ENCODE data around the gene SSC5D.

SSC5D gene

DNA sequence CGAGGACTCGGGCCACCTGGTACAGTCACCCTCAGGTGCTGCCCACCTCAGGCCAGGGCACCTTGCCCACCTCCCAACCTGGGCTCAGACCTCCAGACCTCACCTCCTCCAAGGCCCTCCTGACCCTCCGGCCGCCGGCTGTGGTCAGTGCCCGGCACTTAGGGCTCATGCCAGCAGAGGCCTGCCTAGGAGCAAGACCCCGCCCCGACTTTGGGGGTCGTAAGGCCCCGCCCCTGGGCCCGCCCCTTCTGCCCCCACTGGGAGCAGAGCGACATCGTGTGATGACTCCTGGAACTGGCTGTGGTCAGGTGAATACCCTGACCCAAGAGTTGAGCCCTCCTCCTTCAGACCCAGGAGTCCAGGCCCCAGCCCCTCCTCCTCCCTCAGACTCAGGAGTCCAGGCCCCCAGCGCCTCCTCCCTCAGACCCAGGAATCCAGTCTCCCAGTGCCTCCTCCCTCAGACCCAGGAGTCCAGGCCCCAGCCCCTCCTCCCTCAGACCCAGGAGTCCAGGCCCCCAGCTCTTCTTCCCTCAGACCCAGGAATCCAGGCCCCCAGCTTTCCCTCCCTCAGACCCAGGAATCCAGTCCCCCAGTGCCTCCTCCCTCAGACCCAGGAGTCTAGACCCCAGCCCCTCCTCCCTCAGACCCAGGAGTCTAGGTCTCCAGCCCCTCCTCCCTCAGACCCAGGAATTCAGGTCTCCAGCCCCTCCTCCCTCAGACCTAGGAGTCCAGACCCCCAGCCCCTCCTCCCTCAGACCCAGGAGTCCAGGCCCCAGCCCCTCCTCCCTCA, 48.9 kb downstream of the SSC5D start, which contains the start of gene SBK2:
Gene SBK2 (minus strand): TSS at position 183 of the 790 bp plus-strand sequence. CDS start 839 bp downstream, outside the sequence.
- DNase-seq (ENCODE audit: low read depth) = no peak

DNA sequence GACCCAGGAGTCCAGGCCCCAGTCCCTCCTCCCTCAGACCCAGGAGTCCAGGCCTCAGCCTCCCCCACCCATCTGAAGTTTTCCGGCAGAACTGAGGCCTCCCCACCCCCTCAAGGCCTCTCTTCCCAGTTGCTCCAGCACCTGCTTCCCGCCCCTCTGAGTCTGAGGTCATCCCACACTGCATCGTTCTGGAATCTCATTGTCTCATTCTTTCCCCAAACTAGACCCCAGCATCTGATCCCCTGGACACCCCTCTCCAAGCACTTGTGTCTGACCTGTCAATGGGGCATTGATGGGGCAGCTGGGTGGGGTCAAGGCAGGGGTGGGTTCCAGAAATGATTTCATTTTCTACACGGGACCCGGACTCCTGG, 49.5 kb downstream of the SSC5D start:
- DNase-seq (ENCODE audit: low read depth) = no peak

DNA sequence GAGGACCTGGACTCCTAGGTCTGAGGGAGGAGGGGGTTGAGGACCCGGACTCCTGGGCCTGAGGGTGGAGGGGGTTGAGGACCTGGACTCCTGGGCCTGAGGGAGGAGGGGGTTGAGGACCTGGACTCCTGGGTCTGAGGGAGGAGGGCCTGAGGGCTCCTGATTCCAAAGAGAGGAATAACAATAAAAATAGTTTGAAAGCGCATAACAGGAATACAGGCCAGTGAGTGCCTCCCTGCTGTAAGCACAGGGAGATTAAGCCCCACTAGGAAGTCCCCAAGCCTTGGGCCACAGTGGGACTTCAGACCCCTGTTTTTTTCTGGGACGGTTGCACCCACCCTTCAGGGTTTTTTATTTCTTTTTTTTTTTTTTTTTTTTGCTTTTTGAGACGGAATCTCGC, 49.9 kb downstream of the SSC5D start:
- DNase-seq (ENCODE audit: low read depth) = no peak

DNA sequence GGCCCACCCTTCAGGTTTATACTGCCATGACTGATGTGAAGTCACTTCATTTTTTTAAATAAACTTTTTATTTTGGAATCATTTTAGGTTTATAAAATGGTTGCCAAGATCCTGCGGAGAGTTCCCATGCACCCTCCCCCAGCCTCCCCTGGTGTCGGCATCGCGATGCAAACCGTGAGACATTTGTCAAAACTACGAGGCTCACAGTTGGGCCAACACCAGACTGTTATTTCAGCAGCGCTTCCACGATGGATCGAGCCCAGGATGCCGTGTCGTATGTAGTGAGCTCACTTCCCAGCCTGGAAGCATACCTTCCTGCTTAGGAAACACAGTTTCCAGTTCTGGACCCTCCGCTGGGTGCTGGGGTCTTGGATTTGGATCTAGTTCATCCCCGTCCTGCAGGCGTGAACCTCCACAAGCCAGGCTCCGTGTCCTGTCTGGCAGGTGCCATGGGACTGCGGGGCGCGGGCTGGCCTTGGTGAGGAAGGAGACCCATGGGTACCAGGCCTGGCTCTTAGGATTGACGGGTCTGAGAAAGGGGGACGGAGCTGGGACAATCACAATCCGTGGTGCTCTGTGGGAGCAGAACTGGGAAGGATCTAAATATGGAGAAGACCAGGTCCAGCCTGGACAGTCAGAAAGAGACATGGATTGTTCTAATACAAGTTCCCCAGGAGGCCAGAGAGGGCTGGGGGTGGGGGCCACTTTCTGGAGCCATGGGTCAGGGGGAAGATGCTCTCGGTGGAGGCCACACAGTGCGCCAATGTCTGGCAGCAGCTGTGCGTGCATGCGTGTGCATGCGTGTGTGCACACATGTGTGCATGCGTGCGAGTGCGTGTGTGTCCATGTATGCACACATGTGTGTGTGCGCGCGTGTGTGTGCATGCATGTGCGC, 51.1 kb downstream of the SSC5D start:
- no peak for DNase-seq (ENCODE audit: low read depth)

DNA sequence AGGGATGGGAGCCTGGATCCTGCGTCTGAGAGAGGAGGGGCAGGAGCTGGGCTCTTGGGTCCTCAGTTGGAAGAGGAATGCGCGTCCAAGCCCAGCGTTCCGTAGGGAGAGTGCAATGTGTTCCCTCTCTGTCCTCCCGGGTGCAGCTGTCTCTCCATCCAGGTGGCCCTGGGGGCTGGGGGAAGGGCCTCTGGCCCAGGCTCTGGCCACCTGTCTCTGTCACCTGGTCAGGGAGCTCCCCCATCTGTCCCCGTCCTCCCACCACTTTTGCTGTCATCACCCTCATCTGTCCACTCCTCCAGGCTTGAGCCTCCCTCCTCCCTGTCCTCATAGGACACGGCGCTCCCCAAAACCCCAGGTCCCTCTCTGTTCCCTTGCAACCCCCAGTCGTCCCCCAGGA, 52.4 kb downstream of the SSC5D start:
- no peak for DNase-seq (ENCODE audit: low read depth)

DNA sequence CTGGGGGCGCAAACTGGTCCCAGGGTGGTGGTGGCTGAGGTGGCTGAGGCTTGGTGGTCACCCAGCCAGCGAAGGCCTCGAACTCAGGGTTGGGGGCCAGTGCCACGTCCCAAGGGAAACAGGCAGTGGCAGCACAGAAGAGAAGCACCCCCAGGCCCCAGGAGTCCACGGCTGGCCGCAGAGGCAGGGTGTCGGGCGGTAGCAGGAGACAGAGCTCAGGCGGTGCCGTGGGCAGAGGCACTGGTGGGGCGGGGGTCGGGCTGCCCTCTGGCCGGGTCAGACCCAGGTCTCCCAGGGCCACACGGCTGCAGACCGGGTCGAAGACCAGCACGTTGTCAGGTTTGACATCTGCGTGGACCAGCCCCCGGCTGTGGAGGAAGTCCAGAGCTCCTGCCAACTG, 52.9 kb downstream of the SSC5D start:
- no peak for DNase-seq (ENCODE audit: low read depth)

DNA sequence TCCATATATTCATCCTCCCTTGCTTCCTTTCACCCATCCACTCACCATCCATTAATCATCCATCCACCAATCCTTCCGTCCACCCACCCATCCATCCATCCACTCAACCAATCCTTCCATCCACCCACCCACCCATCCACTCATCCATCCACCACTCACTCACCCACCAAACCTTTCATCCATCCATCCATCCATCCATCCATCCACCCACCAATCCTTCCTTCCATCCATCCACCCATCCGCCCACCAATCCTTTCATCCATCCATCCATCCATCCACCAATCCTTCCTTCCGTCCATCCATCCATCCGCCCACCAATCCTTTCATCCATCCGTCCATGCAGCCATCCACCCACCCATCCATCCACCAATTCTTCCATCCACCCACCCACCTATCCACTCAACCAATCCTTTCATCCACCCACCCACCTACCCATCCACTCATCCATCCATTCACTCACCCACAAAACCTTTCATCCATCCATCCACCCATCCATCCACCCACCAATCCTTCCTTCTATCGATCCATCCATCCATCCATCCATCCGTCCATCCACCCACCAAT, 54.1 kb downstream of the SSC5D start:
- DNase-seq (ENCODE audit: low read depth) = no peak

DNA sequence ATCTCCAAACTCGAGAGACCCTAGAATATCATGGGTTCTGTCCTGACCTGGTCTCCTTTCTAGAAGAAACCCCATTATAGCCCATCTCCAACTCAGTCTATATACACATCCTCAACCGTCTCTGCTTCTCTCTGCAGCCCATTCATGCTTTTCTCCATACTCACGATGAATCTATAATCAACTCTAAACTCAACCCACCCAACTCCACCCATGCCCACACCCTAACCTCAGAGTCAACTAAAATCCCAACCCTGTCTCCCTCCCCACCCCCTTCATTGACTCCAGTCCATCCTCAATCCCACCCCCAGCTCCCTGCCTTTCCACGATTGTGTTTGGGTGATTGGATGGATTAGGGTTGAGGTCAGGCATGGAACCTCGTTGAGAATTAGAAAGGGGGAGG, 55.3 kb downstream of the SSC5D start:
- DNase-seq (ENCODE audit: low read depth) = no peak

DNA sequence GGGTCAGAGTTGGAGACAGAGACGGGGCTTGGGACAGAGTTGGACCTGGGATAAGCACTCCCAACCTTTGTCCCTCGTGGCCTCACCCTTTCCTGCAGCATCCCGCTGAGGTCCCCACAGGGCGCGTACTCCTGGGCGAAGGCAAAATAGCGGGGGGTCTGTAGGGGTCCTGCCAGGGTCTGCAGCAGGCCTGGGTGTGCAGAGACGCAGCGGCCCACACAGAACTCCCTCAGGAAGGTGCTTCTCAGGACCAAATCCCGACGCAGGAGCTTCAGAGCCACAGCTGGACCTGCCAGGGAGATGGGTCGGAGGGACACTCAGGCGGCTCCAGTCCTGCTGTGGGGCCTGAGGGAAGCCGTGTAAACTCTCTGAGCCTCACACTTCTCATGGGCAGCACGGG, 55.8 kb downstream of the SSC5D start:
- DNase-seq (ENCODE audit: low read depth) = no peak

DNA sequence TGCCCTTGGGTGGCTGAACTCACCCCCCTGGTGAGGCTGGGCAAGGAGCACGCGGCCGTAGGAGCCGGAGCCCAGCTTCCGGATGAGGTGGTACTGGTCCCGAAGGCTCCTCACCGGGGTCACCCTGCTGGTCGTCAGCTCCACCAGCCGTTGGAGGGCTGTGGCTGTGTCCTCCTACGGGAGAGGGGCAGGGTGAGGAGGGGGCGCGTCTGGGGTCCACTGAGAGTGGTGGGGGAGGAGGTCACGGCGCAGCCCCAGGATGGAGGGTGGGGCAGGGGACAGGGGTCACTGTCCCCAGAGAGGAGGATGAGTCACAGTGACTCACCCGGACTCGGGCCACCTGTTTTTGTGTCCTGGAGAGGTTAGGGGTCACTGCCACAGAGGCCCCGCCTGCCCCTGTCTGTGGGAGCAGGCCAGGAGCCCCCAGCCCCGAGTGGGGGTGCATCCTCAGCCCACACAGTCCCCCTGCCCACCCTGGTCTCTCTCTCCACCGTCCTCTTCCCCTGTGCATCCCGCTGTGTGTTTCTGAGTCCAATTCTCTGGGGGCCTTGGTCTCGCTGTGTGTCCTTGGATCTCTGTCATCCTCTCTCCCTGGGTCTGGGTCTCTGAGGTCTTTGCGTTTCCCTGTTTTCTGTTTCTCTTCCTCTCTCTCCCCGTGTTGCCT, 56.7 kb downstream of the SSC5D start:
- DNase-seq (ENCODE audit: low read depth) = no peak

DNA sequence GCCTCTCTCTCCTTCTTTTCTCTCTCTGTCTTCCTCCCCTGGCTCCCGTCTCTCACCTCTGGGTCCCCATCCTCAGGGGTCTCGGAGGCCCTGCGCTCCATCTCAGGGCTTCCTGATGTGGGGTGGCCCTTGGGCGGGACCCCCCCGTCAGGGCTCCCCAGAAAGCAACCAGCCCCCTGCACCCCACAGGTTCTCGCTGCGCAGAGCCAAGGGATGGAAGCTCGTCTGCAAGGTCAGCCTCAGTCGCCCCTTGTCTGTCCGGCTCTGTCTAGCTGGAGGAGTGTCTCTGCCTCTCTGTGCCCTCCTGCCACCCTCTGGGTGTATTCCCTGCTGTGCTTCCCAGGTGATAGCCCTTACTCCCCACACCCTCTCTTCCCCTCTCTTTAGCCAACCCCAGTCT, 57.2 kb downstream of the SSC5D start, which contains the start of gene SBK3:
Gene SBK3 (minus strand): TSS at position 101 of the 400 bp plus-strand sequence. CDS start 0 bp downstream, at position 101.
- DNase-seq (ENCODE audit: low read depth) = no peak

DNA sequence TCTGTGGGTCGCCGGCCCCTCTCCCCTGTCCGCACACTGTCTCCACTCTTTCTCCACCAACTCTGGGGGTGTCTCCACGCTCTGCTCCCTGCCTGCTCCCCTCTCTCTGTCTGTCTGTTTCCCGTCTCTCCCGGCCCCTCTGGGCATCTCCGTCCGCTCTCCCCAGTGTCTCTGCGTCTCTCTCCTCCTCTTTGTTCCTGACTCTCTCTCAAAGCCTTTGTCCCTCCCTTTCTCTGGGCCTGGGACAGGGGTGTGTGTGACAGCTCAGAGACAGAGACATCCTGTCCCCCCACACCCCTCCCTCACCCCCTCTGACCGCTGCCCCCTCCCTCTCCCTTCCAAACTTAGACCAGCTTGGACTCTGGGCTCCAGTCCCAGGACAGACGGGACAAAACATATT, 57.8 kb downstream of the SSC5D start:
- no peak for DNase-seq (ENCODE audit: low read depth)

DNA sequence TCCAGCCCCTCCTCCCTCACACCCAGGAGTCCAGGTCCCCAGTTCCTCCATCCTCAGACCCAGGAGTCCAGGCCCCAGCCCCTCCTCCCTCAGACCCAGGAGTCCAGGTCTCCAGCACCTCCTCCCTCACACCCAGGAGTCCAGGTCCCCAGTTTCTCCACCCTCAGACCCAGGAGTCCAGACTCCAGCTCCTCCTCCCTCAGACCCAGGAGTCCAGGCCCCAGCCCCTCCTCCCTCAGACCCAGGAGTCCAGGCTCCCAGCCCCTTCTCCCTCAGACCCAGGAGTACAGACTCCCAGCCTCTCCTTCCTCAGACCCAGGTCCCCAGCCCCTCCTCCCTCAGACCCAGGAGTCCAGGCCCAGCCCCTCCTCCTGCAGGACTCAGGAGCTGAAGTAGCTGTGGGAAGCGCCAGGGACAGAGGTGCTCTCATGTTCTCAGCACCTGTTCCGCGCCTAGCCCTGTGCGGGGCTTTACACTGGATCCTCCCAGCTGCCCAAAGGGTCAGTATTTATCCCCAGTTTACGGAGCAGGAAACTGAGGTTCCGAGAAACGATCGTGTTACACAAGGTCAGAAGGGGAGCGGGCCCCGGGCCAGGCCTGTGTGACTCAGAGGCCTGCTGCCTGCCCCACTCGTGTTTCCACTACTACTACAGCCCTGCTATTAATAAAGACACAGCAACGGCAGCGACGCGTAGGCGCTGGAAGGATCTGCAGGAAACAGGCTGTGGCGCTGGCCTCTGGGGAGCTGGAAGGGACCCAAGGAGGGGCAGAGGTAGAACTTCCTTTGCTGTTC, 58.8 kb downstream of the SSC5D start:
- DNase-seq (ENCODE audit: low read depth) = no peak

DNA sequence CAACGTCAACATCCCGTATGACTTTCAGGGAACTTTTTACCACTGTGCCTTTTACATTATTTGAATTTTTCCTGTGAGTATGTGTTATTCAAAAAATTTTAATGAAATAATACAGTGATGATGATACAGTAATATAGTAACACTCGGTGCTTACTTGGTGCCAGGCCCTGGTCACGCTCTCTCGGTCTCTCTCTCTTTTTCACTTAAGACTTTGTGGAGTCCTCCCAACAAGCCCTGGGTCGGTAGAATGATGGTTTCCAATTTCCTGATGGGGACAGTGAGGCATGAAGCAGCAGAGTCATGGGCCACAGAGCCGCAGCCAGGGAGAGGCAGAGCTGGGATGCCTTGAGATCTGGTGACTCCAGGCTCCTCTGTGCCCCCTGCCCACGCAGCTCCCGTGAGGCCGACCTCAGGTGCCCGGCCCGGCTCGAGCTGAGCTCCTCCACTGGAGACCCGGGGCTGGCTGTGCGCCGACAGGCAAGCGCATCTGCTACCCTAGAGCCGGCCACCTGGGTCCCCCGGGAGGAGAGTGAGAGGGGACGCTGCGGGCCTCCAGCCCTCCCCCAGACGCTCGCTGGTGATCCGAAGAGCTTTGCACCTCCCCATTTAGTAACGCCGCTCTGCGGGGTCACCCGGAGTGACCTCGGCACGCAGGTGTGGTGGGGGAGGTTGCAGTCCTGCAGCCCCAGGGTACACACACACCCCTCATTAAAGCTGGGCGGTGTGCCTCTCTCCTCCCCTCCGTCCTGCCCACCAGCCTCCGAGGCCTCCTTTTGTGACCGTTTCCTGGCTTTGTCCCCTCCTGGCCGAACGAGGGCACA, 61.5 kb downstream of the SSC5D start:
- no peak for DNase-seq (ENCODE audit: low read depth)

DNA sequence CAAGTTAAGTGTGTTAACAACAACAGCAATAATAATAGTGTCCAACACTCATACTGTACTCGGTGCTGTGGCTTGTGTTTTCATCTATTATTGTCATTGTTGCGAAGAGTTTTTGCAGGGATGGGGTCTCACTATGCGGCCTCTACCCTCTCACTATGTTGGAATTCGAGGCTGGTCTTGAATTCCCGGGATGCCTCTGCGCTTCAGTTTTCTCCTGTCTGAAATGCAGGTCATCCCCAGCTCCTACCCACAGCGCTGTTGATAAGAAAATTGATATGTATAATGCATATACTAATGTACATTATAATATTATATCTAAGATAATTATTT, 62.0 kb downstream of the SSC5D start:
- DNase-seq (ENCODE audit: low read depth) = no peak

DNA sequence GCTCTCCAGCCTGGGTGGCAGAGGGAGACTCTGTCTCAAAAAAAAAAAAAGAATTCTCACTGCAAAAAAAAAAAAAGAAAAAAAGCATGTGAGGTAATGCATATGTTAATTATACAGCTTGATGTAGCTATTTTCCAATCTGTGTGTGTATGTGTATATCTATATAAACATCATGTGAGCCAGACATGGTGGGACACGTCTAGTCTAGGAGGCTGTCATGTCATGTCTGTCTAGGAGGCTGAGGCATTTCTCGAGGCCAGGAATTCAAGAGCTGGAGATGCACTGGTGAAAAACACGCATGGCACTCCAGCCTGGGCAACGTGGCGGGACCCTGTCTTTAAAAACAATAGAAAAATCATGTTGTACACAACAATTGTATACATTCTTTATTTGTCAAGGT, 64.0 kb downstream of the SSC5D start:
- DNase-seq (ENCODE audit: low read depth) = no peak

DNA sequence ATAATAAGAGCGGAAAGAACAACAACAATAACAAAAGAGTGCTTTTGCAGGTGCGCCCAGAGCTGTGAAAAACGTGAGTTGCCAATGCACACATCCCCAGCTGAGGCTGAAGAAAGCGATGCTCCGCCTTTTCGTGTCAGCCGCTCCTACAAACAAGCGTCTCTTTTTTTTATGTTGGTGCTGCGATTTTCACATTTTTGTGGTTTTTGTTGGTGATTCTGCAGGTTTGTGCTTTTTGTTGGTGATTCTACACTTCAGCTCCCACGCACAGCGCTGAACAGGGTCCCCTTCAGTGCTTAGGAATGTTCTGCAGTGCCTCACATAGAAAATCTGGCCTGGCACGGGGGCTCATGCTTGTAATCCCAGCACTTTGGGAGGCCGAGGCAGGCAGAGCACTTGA, 64.4 kb downstream of the SSC5D start:
- no peak for DNase-seq (ENCODE audit: low read depth)

DNA sequence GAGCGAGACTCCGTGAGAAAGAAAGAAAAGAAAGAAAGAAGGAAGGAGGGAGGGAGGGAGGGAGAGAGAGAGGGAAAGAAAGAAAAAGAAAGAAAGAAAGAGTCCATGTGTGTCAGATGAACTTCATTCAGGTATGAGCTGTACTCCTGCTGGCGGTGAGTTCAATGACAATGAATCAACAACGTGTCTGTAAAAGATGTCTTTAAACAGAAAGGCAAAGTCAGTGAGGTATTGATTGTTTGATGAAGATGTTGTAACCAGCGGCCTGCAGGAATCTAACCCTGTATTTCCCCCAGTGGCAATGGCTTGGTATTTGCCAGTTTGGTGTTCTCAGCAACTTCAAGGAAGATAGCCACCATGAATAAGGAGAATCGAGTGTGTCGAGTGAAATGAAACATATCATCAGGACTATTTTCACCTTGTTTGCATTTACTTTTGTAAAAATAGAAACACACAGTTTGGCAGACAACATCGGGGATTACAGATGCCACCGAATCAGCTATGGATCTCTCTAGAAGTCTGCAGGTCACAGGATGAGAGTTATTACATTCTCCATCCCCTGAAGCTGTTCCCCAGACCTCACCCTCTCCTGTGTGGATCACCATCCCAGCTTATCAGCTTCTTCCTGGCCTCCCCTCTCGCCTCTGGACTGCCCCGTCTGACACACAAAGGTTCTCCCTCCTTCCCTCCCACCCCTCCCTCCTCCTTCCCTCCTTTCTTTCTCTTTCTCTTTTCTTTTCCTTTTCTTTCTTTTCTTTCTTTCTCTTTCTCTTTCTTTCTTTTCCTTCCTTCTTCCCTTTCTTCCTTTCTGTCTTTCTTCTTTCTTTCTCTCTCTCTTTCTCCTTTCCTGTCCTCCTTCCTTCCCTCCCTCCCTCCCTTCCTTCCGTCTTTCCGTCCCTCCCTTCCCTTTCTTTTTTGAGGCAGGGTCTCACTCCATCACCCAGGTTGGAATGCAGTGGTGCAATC, 65.3 kb downstream of the SSC5D start:
- no peak for DNase-seq (ENCODE audit: low read depth)

DNA sequence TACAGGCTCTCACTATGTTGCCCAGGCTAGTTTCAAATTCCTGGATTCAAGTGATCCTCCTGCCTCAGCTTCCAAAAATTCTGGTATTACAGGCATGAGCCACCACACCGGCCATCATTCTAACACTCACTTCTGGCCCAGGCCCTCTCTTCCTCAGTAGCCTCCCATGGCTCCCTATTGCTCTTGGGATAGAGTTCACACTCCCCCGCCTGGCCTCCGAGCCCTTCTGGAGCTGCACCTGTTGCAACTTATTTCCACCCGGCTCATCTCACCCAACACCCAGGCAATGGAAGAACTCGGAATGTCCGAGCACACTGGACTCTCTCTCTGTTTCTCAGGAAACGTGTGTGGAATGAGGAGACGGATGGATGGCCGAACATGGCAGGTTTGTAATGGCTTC, 66.1 kb downstream of the SSC5D start:
- no peak for DNase-seq (ENCODE audit: low read depth)

DNA sequence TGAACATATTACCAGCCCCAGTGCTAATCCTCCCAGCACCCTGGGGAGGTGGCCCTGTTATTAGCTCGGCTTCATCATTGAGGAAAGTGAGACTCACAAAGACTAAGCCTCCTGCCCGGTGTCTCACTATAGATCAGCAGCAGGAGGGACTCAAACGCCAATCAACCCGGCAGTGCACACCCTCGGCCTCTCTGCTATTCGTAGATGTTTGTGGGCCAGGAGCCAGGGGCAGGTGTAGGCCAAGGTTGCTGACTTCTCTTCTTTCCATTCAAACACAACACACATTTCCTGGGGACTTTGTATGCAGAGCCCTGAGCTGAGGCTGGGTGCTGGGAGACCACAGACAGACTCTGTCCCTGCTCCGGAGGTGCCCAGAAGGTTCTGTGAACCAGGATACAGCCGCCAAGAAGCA, 66.5 kb downstream of the SSC5D start:
- no peak for DNase-seq (ENCODE audit: low read depth)
